Aorta (tissue), 5 donors: ENCODE measurements around the gene NME9. TPM values are rescaled to one million over a fixed set of nuclear protein-coding genes. Genes with fewer than 3 reads are reported as not detected.

Experiments used
- ATAC-seq: fragments of 200-7000 bp; cut with Tn5 transposase; one replicate; pipeline ENCODE4 v1.9.1; 2022; ENCODE audit warnings: moderate library complexity; ENCODE audit not compliant: low FRiP score
- DNase-seq, 2 donors: peaks; one replicate each; pipeline ENCODE4 v3.0.0-alpha.2; 2020
- H3K27ac ChIP-seq, 2 donors: one replicate each; pipeline ENCODE4 v1.5.1; 2013; ENCODE audit warnings: low read length in 2 of 2, mild to moderate bottlenecking in 2 of 2, moderate library complexity in 2 of 2, control low read depth in 1 of 2, inconsistent platforms in 1 of 2, low read depth in 1 of 2
- H3K27me3 ChIP-seq, 2 donors: one replicate each; pipeline ENCODE4 v1.6.1; 2013; ENCODE audit warnings: control low read depth in 1 of 2, low read length in 1 of 2, mild to moderate bottlenecking in 1 of 2, moderate library complexity in 1 of 2; ENCODE audit not compliant: insufficient read depth in 2 of 2, control insufficient read depth in 1 of 2
- H3K36me3 ChIP-seq, 2 donors: one replicate each; pipeline ENCODE4 v1.6.1; 2013; ENCODE audit warnings: control low read depth in 1 of 2, low read length in 1 of 2, mild to moderate bottlenecking in 1 of 2; ENCODE audit not compliant: insufficient read depth in 2 of 2, control insufficient read depth in 1 of 2
- H3K4me1 ChIP-seq, 2 donors: one replicate each; pipeline ENCODE4 v1.6.1; 2013; ENCODE audit warnings: low read length in 2 of 2, control low read depth in 1 of 2, mild to moderate bottlenecking in 1 of 2, moderate library complexity in 1 of 2; ENCODE audit not compliant: insufficient read depth in 2 of 2, control insufficient read depth in 1 of 2
- H3K4me3 ChIP-seq, 2 donors: one replicate each; pipeline ENCODE4 v1.5.1; 2013; ENCODE audit warnings: low read length in 2 of 2, control low read depth in 1 of 2, mild to moderate bottlenecking in 1 of 2
- H3K9me3 ChIP-seq: one replicate; pipeline ENCODE4 v1.6.1; 2013; ENCODE audit warnings: mild to moderate bottlenecking, low read length; ENCODE audit not compliant: control insufficient read depth
- WGBS, 2 donors: extraction: QIAGEN DNeasy Blood & Tissue Kit; methylation state at CpG; one replicate each; pipeline ENCODE4 v1.1.7; 2013; 5-methylcytosine and 5-hydroxymethylcytosine counted together
- intact Hi-C, 2 donors: fragments of 100-400 bp; cut with DNase I; formaldehyde crosslinking; loops; one replicate each; pipeline versions ENCODE4 v1.14.2 to v1.15.0; 2022
- polyA plus RNA-seq, 2 donors: library from polyadenylated mRNA; stranded (reverse); fragments of 200-250 nt; gene quantifications; one replicate each; pipeline ENCODE4 v1.2.3, GENCODE V29; 2013
- total RNA-seq, 2 donors: library from RNA; stranded (reverse); fragmentation: NEBNext Ultra II Directional; extraction: Animal tissue kit (Norgen Biotek cat#: 25700); gene quantifications; one replicate each; pipeline ENCODE4 v1.2.1, GENCODE V29; 2021
- donor health status: healthy with polysubstance abuse.
- donor health status: Bipolar disorder and iron deficiency.
- donor health status: DM: no; HTN: no; CAD: no.
- donor health status: DM: no; HTN: no; CAD: no.
- donor health status: DM: yes; HTN: yes; CAD: no.

Gene NME9
- total and polyA plus RNA-seq, 4 donors, result 0.41 to 0.93 TPM; not detected in 2

DNA sequence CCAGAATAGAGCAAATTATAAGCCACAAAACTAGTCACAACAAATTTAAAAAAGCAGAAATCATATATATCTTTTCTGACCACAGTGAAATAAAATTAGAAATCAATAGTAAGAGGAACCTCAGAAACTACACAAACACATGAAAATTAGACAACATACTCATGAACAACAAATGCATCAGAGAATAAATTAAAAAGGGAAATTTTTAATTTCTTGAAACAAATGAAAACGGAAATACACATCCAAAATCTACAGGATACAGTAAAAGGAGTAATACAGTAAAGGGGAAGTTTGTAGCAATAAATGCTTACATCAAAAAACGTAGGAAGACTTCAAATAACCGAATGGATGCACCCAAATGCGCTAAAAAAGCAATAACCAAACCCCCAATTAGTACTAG, 19.2 kb downstream of the NME9 start:
- Histone ChIP-seq H3K36me3 (no peaks in the 10 kb centered on the region), H3K9me3 (peaks cover 12% of the 10 kb centered on the region), H3K4me1 (no peaks in the 10 kb centered on the region), H3K27ac (no peak overlapping the region), H3K27me3 (peaks cover 0 to 3% of the 10 kb centered on the region in 2 donors), H3K4me3 (no peak overlapping the region)
- no peak for ATAC-seq
- intact Hi-C loops, result no loop called here
- no peak for DNase-seq
- WGBS, 2 donors, result 80% methylated on average over 4 of the region's 4 CpGs

DNA sequence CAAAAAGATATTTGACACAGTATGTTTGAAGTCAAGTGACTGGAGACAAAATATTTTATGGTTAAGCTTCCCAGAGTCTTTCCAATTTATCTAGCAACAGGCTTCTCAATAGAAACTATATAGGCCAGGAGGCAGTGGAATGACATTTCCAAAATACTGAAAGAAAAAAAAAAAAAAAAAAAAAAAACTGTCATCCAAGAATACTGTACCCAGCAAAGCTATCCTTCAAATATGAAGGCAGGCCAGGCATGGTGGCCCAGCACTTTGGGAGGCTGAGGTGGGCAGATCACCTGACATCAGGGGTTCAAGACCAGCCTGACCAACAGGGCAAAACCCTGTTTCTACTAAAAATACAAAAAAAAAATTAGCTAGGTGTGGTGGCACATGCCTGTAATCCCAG, 20.9 kb downstream of the NME9 start:
- H3K27ac ChIP-seq, result no peak overlapping the region
- intact Hi-C loops, result no loop called here
- peaks cover 12% of the 10 kb centered on the region for H3K9me3 ChIP-seq
- no peak overlapping the region for H3K4me3 ChIP-seq
- no peaks in the 10 kb centered on the region for H3K4me1 ChIP-seq
- peaks cover 0 to 3% of the 10 kb centered on the region in 2 donors for H3K27me3 ChIP-seq
- no peak for DNase-seq
- ATAC-seq, result no peak
- no peaks in the 10 kb centered on the region for H3K36me3 ChIP-seq

GRCh38 chr3:138307899-138308298, 21.8 kb downstream of the NME9 start:
- H3K27me3 ChIP-seq, result peaks cover 0 to 3% of the 10 kb centered on the region in 2 donors
- DNase-seq, result no peak
- no peak overlapping the region for H3K4me3 ChIP-seq
- intact Hi-C loops, result no loop called here
- 86 to 88% methylated on average over 5 of the region's 5 CpGs for WGBS, 2 donors
- no peak for ATAC-seq
- H3K4me1 ChIP-seq, result no peaks in the 10 kb centered on the region
- H3K27ac ChIP-seq, result no peak overlapping the region
- no peaks in the 10 kb centered on the region for H3K36me3 ChIP-seq
- peaks cover 12% of the 10 kb centered on the region for H3K9me3 ChIP-seq

GRCh38 chr3:138303474-138303873, 26.2 kb downstream of the NME9 start:
- peaks cover 9% of the 10 kb centered on the region for H3K9me3 ChIP-seq
- ATAC-seq (no peak), DNase-seq (no peak)
- no peak overlapping the region for H3K4me3 ChIP-seq
- H3K4me1 ChIP-seq, result no peaks in the 10 kb centered on the region
- intact Hi-C loops, result no loop called here
- no peaks in the 10 kb centered on the region for H3K36me3 ChIP-seq
- H3K27me3 ChIP-seq, result peaks cover 0 to 3% of the 10 kb centered on the region in 2 donors
- whole genome bisulfite sequencing, 2 donors, result 30 to 38% methylated on average over 6 of the region's 6 CpGs
- H3K27ac ChIP-seq, result no peak overlapping the region

- WGBS, 2 donors, result 57 to 64% methylated on average over 2 of the region's 2 CpGs
Measured at GRCh38 chr3:138300647-138301046, 29.0 kb downstream of the NME9 start.

GRCh38 chr3:138297876-138298275, 31.8 kb downstream of the NME9 start:
- no peaks in the 10 kb centered on the region for H3K4me1 ChIP-seq
- ATAC-seq (no peak), DNase-seq (no peak)
- 86% methylated on average over 1 of the region's 1 CpG for WGBS, 2 donors
- H3K36me3 ChIP-seq, result peaks cover 2 to 3% of the 10 kb centered on the region in 2 donors
- no peaks in the 10 kb centered on the region for H3K27me3 ChIP-seq
- intact Hi-C loops, result no loop called here
- no peak overlapping the region for H3K4me3 ChIP-seq
- no peak overlapping the region for H3K27ac ChIP-seq
- H3K9me3 ChIP-seq, result no peaks in the 10 kb centered on the region

More at GRCh38 chr3:138300647-138301046, 29.0 kb downstream of the NME9 start:
- DNase-seq (no peak), ATAC-seq (no peak)
- intact Hi-C loops, result no loop called here
- no peaks in the 10 kb centered on the region for H3K9me3 ChIP-seq
- H3K27ac ChIP-seq, result no peak overlapping the region
- no peak overlapping the region for H3K4me3 ChIP-seq
- H3K36me3 ChIP-seq, result peaks cover 2 to 3% of the 10 kb centered on the region in 2 donors
- H3K4me1 ChIP-seq, result no peaks in the 10 kb centered on the region
- H3K27me3 ChIP-seq, result no peaks in the 10 kb centered on the region

GRCh38 chr3:138297059-138297607, 32.5 kb downstream of the NME9 start:
- no peaks in the 10 kb centered on the region for H3K27me3 ChIP-seq
- no peak overlapping the region for H3K27ac ChIP-seq
- intact Hi-C loops, result no loop called here
- no peak overlapping the region for H3K4me3 ChIP-seq
- ATAC-seq, result no peak
- no peaks in the 10 kb centered on the region for H3K4me1 ChIP-seq
- H3K36me3 ChIP-seq, result peaks cover 2 to 3% of the 10 kb centered on the region in 2 donors
- WGBS, 2 donors, result 86 to 91% methylated on average over 5 of the region's 5 CpGs
- no peak for DNase-seq
- H3K9me3 ChIP-seq, result no peaks in the 10 kb centered on the region

DNA sequence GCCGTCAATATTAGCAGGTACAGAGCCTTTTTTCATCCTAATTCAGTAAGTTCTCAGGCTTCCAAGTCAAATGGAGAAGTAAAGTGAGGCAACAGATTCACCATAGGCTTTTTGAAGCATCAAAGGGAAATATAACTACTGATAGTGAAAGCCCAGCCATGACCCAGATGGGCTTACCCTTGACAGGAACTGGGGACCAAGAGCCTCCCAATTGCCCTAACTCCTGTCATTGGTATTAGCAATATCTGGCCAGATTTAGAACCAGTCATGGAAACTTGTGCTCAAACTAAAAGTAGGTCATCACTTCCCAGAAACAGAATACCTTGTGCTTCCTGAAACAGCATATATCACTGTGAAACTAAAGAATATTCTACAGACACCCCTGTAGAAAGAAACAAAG, 33.0 kb downstream of the NME9 start:
- intact Hi-C loops, result no loop called here
- Histone ChIP-seq H3K4me1 (no peaks in the 10 kb centered on the region), H3K27ac (no peak overlapping the region), H3K9me3 (no peaks in the 10 kb centered on the region), H3K27me3 (no peaks in the 10 kb centered on the region), H3K36me3 (peaks cover 2 to 3% of the 10 kb centered on the region in 2 donors), H3K4me3 (no peak overlapping the region)
- ATAC-seq, result no peak
- 90 to 97% methylated on average over 1 of the region's 1 CpG for WGBS, 2 donors
- DNase-seq, result no peak

DNA sequence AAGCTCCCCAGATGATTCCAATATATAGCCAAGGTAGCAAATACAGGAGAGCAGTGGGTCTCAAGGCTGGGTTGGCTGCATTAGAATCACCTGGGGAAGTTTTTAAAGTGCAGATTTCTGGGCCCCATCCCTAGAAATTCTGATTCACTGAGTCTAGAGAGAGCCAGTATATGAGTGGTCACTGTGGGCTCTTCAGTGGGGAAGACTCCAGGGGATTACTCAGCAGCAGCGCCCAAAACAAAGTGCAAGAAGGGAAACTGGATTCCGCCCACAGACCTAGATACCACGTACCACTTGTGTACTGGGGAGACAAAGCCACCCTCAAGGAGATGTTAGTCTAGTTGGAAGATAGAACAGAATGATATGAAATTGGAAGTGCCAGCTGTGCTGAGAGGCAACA, 40.0 kb downstream of the NME9 start:
- Histone ChIP-seq H3K27ac (no peak overlapping the region), H3K9me3 (no peaks in the 10 kb centered on the region), H3K27me3 (no peaks in the 10 kb centered on the region), H3K36me3 (peaks cover 0 to 22% of the 10 kb centered on the region in 2 donors), H3K4me1 (no peaks in the 10 kb centered on the region), H3K4me3 (no peak overlapping the region)
- intact Hi-C loops, result no loop called here
- DNase-seq (no peak), ATAC-seq (no peak)
- WGBS, 2 donors, result 96 to 97% methylated on average over 3 of the region's 3 CpGs
